Measurements from ENCODE around the gene FRRS1.

DNA sequence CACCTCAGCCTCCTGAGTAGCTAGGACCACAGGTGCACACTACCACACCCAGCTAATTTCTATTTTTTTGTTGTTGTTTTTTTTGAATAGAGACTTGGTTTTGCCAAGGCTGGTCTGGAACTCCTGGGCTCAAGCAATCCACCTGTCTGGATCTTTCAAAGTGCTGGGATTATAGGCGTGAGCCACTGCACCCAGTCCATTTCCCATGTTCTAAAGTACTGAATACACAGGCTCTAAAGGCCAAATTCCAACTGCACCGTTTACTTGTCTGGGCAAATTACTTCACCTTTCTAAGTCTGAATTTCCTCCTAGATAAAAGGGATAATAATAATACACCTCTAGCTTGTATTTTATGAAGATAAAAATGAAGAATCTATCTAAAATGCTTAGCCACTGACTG lies 39.6 kb downstream of the FRRS1 start:
- TF ChIP-seq, protein P1, sequence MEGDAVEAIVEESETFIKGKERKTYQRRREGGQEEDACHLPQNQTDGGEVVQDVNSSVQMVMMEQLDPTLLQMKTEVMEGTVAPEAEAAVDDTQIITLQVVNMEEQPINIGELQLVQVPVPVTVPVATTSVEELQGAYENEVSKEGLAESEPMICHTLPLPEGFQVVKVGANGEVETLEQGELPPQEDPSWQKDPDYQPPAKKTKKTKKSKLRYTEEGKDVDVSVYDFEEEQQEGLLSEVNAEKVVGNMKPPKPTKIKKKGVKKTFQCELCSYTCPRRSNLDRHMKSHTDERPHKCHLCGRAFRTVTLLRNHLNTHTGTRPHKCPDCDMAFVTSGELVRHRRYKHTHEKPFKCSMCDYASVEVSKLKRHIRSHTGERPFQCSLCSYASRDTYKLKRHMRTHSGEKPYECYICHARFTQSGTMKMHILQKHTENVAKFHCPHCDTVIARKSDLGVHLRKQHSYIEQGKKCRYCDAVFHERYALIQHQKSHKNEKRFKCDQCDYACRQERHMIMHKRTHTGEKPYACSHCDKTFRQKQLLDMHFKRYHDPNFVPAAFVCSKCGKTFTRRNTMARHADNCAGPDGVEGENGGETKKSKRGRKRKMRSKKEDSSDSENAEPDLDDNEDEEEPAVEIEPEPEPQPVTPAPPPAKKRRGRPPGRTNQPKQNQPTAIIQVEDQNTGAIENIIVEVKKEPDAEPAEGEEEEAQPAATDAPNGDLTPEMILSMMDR (conservative IDR thresholded peaks at IDR 0.05 in 1 of 2, IDR thresholded peaks at IDR 0.05 in 1 of 2; ENCODE audit: low read depth in 1 of 2, low read length in 2 of 2) = no peak
- no peak for TF ChIP-seq EZH2 (IDR thresholded peaks at IDR 0.05; ENCODE audit: low read length, missing control alignments)

Data from fibroblast of lung (primary cell).